Activated CD4-positive, alpha-beta T cell treated with anti-CD3 and anti-CD28 coated beads for 36 hours (primary cell): Measurements from ENCODE around the gene NDUFB5. TPM values are rescaled to one million over a fixed set of nuclear protein-coding genes. Genes with fewer than 3 reads are reported as not detected.

Experiments used
- ATAC-seq: fragments of 200-7000 bp; cut with Tn5 transposase; one replicate; pipeline ENCODE4 v1.10.0; 2021; ENCODE audit warnings: mild to moderate bottlenecking, moderate library complexity
- CTCF ChIA-PET: fragments of 350-600 bp; sonication (Branson Sonifier 250); formaldehyde crosslinking; loops from one replicate; lab custom pipeline; 2021; ENCODE audit warnings: antibody characterized with exemption; lab: Charles Lee
- POLR2A ChIA-PET: fragments of 350-600 bp; sonication (Branson Sonifier 250); formaldehyde crosslinking; loops from one replicate; lab custom pipeline; 2021; ENCODE audit warnings: antibody characterized with exemption, inconsistent platforms; lab: Charles Lee
- DNase-seq: peaks from one replicate; pipeline ENCODE4 v3.0.0-alpha.2; 2020
- H3K27ac Mint-ChIP-seq: one replicate; pipeline ENCODE4 v1.8.0; 2021; ENCODE audit warnings: mixed read lengths
- H3K27me3 Mint-ChIP-seq: one replicate; pipeline ENCODE4 v1.8.0; 2021; ENCODE audit warnings: mixed read lengths
- H3K36me3 Mint-ChIP-seq: one replicate; pipeline ENCODE4 v1.8.0; 2021; ENCODE audit warnings: low read depth, mixed read lengths
- H3K4me1 Mint-ChIP-seq: one replicate; pipeline ENCODE4 v1.8.0; 2021; ENCODE audit warnings: mixed read lengths
- H3K4me3 Mint-ChIP-seq: one replicate; pipeline ENCODE4 v1.8.0; 2021; ENCODE audit warnings: mild to moderate bottlenecking, moderate library complexity, mixed read lengths
- H3K9me3 Mint-ChIP-seq: one replicate; pipeline ENCODE4 v1.8.0; 2021; ENCODE audit warnings: low read depth, mixed read lengths
- intact Hi-C, 2 experiments: fragments of 100-400 bp; cut with DNase I in 1 of 2; cut with micrococcal nuclease in 1 of 2; formaldehyde crosslinking; loops; one replicate each; pipeline versions ENCODE4 v1.14.2 to v1.15.1; 2022 to 2024; cut with DNase I, micrococcal nuclease
- total RNA-seq, 2 experiments: library from RNA; stranded (reverse); gene quantifications; one replicate each; pipeline ENCODE4 v1.2.3, GENCODE V29; 2021

The NDUFB5 gene
- total RNA-seq, 2 experiments from 2014 or later: 105 to 110 TPM

DNA sequence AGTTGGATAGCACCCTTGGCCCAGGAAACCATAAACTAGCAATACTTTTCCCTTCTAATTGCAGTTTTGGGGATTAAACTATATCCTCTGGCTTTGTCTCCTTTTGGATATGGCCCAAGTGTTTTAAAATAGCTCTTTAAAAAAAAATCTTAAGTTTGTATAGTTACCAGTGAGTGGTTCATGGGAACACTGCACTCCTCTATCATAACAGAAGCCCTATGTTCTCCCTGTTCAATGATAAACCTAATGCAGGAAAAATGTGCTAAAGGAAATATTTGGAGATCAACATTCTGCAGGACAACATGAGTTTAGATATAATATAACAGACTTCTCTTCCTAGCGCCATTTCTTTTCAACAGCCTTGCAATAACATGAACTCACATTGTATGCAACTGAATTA, 13.3 kb upstream of the NDUFB5 start:
- CTCF ChIA-PET: interaction anchor here (0.6 kb wide), 2 partner anchors 25 to 104 kb away, joined by 3 read pairs; no protein-coding TSS in a partner anchor
- Mint-ChIP-seq H3K9me3 (no peaks in the 10 kb centered on the region), H3K4me1 (peaks cover 11% of the 10 kb centered on the region), H3K27me3 (no peaks in the 10 kb centered on the region), H3K27ac (peak overlapping the region; percentile 42), H3K4me3 (no peak overlapping the region), H3K36me3 (peaks cover 33% of the 10 kb centered on the region)
- no peak for ATAC-seq
- POLR2A ChIA-PET: interaction anchor here (0.6 kb wide), 1 partner anchor 1344 kb away, joined by 3 read pairs; no protein-coding TSS in a partner anchor
- intact Hi-C loops: no loop called here
- DNase-seq: no peak

DNA sequence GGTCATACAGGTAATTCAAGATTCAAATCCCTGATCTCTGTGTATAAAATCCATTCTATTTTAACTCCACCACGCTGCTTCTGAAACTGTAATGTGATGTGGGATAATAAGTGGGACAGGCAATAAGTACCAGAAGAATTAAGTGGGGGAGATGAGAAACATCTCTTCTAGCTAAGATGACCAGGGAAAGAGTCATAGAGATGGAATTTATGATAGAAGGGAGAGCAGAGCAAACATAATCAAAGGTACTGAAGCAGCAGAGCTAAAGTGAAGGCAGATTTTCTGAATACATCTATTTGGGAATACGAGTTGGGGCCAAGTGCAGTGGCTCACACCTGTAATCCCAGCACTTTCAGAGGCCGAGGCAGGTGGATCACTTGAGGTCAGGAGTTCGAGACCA, 5.1 kb upstream of the NDUFB5 start:
- ATAC-seq: no peak
- no peak for DNase-seq
- Mint-ChIP-seq H3K36me3 (peaks cover 37% of the 10 kb centered on the region), H3K27me3 (no peaks in the 10 kb centered on the region), H3K4me1 (peaks cover 9% of the 10 kb centered on the region), H3K9me3 (no peaks in the 10 kb centered on the region), H3K27ac (no peak overlapping the region), H3K4me3 (no peak overlapping the region)
- ChIA-PET CTCF (interaction anchor here (0.6 to 0.8 kb wide), 2 partner anchors 33 to 344 kb away, joined by 3 read pairs; no protein-coding TSS in a partner anchor), POLR2A (no interaction called here)
- intact Hi-C loops: no loop called here

DNA sequence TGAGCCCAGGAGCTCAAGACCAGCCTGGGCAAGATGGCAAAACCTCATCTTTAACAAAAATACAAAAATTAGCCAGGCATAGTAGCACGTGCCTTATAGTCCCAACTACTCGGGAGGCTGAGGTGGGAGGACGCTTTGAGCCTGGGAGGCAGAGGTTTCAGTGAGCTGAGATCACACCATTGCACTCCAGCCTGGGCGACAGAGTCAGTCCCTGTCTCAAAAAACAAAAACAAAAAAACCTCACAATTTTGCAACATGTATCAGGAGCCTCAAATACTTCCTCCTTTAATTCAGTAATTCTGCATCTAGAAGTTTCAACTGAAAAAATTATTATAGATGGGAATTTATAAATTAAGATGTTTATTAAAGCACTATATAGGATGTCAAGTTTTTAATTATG, 1.3 kb upstream of the NDUFB5 start:
- H3K36me3 Mint-ChIP-seq: peaks cover 26% of the 10 kb centered on the region
- ChIA-PET CTCF (interaction anchor here (1.0 kb wide), 1 partner anchor 9 kb away, joined by 3 read pairs; no protein-coding TSS in a partner anchor), POLR2A (interaction anchor here (0.6 kb wide), 2 partner anchors 14 to 172 kb away, joined by 3 to 6 read pairs; no protein-coding TSS in a partner anchor)
- H3K27ac Mint-ChIP-seq: peak overlapping the region; percentile 37
- ATAC-seq (no peak), DNase-seq (no peak)
- H3K4me3 Mint-ChIP-seq: peak overlapping the region; percentile 92
- H3K4me1 Mint-ChIP-seq: peaks cover 28% of the 10 kb centered on the region
- intact Hi-C loops: loop anchor here (5.0 kb wide), 2 partner anchors 456 to 586 kb away; partner anchors contain the start of gene PIK3CA (in 1 of the 2)
- H3K9me3 Mint-ChIP-seq: no peaks in the 10 kb centered on the region
- H3K27me3 Mint-ChIP-seq: no peaks in the 10 kb centered on the region

DNA sequence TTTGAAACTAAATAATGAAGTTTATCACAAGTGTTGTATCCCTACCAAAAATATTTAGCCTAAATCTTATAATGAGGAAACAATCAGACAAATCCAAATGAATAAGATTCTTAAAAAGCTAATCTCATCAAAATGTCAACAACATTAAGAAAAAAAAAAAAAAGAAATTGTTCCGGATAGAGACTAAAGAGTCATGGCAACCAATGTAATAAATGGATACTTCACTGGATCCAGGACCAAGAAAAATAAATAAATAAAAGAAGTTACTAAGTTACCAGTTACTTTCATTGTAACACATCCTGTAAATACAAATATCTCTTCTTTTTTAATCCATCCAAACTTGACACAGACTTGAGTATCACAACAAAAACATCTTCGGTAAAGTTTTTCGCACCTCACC, 763 bp upstream of the NDUFB5 start:
- peaks cover 31% of the 10 kb centered on the region for H3K4me1 Mint-ChIP-seq
- intact Hi-C loops: loop anchor here (1.0 to 5.0 kb wide), 9 partner anchors 42 to 1385 kb away; partner anchors contain the start of genes ACTL6A (in 2 of the 2), MFN1 (in 2 of the 2), DNAJC19 (in 1 of the 2) and FXR1 (in 1 of the 2)
- no peak for ATAC-seq
- no peaks in the 10 kb centered on the region for H3K9me3 Mint-ChIP-seq
- ChIA-PET POLR2A (interaction anchor here (0.6 kb wide), 1 partner anchor 173 kb away, joined by 6 read pairs; no protein-coding TSS in a partner anchor), CTCF (interaction anchor here (1.0 kb wide), 1 partner anchor 10 kb away, joined by 3 read pairs; no protein-coding TSS in a partner anchor)
- peaks cover 22% of the 10 kb centered on the region for H3K36me3 Mint-ChIP-seq
- peak overlapping the region; percentile 92 for H3K4me3 Mint-ChIP-seq
- no peak for DNase-seq
- peak overlapping the region; percentile 100 for H3K27ac Mint-ChIP-seq
- no peaks in the 10 kb centered on the region for H3K27me3 Mint-ChIP-seq

DNA sequence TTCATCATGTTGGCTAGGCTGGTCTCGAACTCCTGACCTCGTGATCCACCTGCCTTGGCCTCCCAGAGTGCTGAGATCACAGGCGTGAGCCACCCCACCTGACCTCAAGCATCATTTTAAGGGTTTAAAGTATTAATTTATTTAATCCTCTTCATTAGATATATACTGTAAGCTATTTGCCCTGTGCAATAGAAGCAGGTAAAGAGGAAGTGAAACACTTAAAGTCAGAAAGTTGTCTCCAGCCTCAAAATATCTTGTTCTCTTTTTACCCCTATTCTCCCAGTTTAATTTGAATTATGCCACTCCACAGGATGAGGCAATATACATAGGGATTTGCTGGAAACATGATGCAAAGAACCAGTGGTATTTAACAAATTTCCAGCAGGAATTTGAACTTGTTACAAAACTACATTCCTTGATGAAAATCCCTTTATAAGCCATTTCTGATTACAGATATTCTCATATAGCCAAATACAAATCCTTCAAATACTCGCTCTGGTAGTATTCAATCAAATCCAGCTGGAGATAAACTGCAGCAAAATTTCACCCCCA, 2.0 kb downstream of the NDUFB5 start:
- ATAC-seq: no peak
- H3K9me3 Mint-ChIP-seq: no peaks in the 10 kb centered on the region
- CTCF ChIA-PET: interaction anchor here (0.9 to 1.2 kb wide), 3 partner anchors 10 to 44 kb away, joined by 4 to 5 read pairs (median 4); partner anchors contain the start of gene ACTL6A
- intact Hi-C loops: no loop called here
- no peaks in the 10 kb centered on the region for H3K27me3 Mint-ChIP-seq
- DNase-seq: no peak
- peaks cover 20% of the 10 kb centered on the region for H3K36me3 Mint-ChIP-seq
- peaks cover 47% of the 10 kb centered on the region for H3K4me1 Mint-ChIP-seq
- POLR2A ChIA-PET: no interaction called here
- peak overlapping the region; percentile 38 for H3K4me3 Mint-ChIP-seq
- peak overlapping the region; percentile 76 for H3K27ac Mint-ChIP-seq

DNA sequence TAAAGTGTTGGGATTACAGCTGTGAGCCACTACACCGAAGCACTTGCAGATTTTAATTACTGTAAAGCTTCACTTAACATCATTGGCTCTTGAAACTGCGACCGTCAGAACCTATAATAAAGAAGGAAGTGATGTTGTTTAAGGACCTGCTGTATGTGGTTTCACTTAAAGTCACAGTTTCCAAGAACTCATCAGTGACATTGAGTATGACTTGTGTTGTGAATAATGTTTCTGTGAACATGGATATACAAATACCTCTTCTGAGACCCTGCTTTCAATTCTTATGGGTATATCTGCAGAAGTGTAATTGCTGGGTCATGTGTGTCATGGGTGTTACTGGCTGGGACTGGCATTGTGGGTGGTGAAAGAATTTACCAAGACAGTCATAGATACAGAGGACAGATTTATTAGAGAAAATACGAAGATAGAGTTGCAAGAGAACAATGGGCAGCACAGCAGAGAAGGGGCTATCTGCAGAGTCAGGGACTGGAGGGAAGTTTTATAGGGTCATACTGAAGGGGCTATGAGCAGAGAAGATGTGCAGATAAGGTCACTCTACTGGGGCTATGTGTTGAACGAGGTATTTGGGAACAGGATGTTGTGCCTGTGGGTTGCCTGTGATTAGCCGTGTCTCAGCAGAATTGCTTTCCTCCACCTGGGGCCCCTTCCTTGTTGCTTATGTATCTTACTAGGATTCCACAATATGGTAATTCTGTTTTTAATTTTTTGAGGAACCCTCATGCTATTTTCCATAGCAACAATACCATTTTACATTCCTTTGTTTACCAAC, 4.5 kb downstream of the NDUFB5 start:
- peaks cover 19% of the 10 kb centered on the region for H3K36me3 Mint-ChIP-seq
- ChIA-PET CTCF (interaction anchor here (1.4 kb wide), 2 partner anchors 41 to 44 kb away, joined by 3 to 5 read pairs; no protein-coding TSS in a partner anchor), POLR2A (interaction anchor here (0.6 kb wide), 2 partner anchors 44 to 47 kb away, joined by 3 read pairs; partner anchors contain the start of genes ACTL6A and USP13)
- H3K4me1 Mint-ChIP-seq: peaks cover 42% of the 10 kb centered on the region
- H3K27me3 Mint-ChIP-seq: no peaks in the 10 kb centered on the region
- no peaks in the 10 kb centered on the region for H3K9me3 Mint-ChIP-seq
- peak; percentile 73 for ATAC-seq
- intact Hi-C loops: loop anchor here in 1 of 2 experiments (1.0 kb wide), 4 partner anchors 43 to 993 kb away; partner anchors contain the start of genes MFN1 and TTC14
- H3K27ac Mint-ChIP-seq: peak overlapping the region; percentile 93
- DNase-seq: peak; percentile 45
- peak overlapping the region; percentile 39 for H3K4me3 Mint-ChIP-seq

DNA sequence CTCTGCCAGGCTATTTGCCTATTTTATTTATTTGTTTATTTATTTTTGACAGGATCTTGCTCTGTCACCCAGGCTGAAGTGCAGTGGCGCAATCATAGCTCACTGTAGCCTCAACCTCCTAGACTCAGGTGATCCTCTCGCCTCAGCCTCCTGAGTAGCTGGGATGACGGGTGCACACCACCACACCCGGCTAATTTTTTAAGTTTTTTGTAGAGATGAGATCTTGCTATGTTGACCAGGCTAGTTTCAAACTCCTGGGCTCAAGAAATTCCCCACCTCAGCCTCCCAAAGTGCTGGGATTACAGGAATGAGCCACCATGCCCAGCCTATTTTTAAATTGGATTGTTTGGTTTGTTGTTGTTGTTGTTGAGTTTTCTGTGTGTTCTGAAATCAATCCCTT, 5.5 kb downstream of the NDUFB5 start:
- Mint-ChIP-seq H3K27me3 (no peaks in the 10 kb centered on the region), H3K36me3 (peaks cover 17% of the 10 kb centered on the region), H3K4me1 (peaks cover 40% of the 10 kb centered on the region), H3K4me3 (no peak overlapping the region), H3K9me3 (no peaks in the 10 kb centered on the region), H3K27ac (peak overlapping the region; percentile 51)
- DNase-seq (no peak), ATAC-seq (no peak)
- ChIA-PET CTCF (no interaction called here), POLR2A (interaction anchor here (0.7 kb wide), 1 partner anchor 39 kb away, joined by 5 read pairs; no protein-coding TSS in a partner anchor)
- intact Hi-C loops: no loop called here

DNA sequence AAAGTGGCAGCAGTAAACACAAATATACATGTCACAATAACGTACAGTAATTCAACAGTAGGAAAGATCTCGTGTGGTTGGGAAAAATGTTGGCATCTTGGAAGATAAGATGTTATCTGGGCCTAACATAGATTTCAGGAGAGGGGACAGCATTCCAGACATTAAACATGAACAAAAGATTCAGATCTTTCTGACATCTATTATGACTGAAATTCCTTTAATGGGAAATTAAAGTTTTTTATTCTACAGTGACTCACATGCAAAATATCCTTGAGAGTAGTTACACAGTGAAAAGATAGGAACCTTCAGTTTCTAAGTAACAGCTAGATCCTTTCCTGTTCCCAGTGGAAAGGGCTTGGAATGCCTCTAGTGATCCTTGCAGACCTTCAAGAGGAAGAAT, 9.2 kb downstream of the NDUFB5 start:
- POLR2A ChIA-PET: no interaction called here
- H3K27me3 Mint-ChIP-seq: no peaks in the 10 kb centered on the region
- DNase-seq (no peak), ATAC-seq (no peak)
- H3K27ac Mint-ChIP-seq: no peak overlapping the region
- peaks cover 20% of the 10 kb centered on the region for H3K36me3 Mint-ChIP-seq
- peaks cover 19% of the 10 kb centered on the region for H3K4me1 Mint-ChIP-seq
- H3K9me3 Mint-ChIP-seq: no peaks in the 10 kb centered on the region
- intact Hi-C loops: no loop called here
- CTCF ChIA-PET: interaction anchor here (1.4 kb wide), 1 partner anchor 36 kb away, joined by 4 read pairs; no protein-coding TSS in a partner anchor
- H3K4me3 Mint-ChIP-seq: no peak overlapping the region

DNA sequence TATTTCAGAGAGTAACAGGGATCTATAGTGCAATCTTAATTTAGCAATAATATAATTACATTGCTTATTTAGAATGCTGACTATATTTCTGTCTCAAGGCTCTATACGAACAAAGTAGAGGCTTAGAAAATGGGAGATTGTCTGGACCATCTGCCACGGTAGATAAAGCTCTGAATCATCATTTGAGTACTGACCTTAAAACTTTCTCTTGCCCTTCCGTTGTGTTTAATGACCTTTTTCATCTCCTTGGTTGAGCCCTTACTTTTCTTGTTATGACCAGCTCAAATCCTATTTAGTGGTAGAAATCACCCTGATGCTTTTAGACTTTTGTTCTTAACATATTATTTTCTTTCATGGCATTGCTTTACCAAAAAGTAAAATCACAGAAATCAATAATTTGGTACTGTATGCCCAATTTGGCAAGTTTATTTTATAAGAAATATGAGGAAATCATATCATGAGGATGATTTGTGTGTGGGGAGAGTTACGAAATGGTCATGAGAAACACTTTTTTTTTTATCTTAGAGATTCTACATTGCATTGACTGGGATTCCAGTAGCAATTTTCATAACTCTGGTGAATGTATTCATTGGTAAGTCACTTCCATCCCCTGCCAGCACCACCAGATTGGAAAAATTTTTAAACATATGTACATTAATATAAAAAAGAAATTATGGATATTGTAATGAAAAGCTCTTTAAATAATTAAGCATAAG, 11.0 kb downstream of the NDUFB5 start:
- ChIA-PET CTCF (interaction anchor here (1.1 to 1.3 kb wide), 2 partner anchors 11 to 34 kb away, joined by 3 to 4 read pairs; partner anchors contain the start of genes MRPL47 and NDUFB5), POLR2A (no interaction called here)
- Mint-ChIP-seq H3K27me3 (no peaks in the 10 kb centered on the region), H3K27ac (no peak overlapping the region), H3K9me3 (no peaks in the 10 kb centered on the region), H3K4me1 (peaks cover 5% of the 10 kb centered on the region), H3K36me3 (peaks cover 29% of the 10 kb centered on the region), H3K4me3 (no peak overlapping the region)
- intact Hi-C loops: no loop called here
- ATAC-seq: no peak
- DNase-seq: no peak

DNA sequence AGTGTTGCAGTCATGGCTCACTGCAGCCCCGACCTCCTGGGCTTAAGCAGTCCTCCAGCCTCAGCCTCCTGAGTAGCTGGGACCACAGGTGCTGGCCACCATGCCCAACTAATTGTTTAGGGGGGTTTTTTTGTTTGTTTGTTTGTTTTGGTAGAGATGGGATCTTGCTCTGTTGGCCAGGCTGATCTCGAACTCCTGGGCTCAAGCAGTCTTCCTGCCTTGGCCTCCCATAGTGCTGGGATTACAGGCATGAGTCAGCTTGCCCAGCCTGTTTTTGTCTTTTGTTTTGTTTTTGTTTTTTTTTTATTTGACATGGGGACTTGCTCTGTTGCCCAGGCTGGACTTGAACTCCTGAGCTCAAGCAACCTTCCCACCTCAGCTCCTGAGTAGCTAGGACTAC, 17.4 kb downstream of the NDUFB5 start:
- POLR2A ChIA-PET: interaction anchor here (0.6 kb wide), 1 partner anchor 67 kb away, joined by 7 read pairs; no protein-coding TSS in a partner anchor

More for the DNA sequence above, 17.4 kb downstream of the NDUFB5 start:
- H3K36me3 Mint-ChIP-seq: peaks cover 50% of the 10 kb centered on the region
- no peaks in the 10 kb centered on the region for H3K9me3 Mint-ChIP-seq
- DNase-seq: no peak
- no peaks in the 10 kb centered on the region for H3K27me3 Mint-ChIP-seq
- ATAC-seq: no peak
- intact Hi-C loops: no loop called here
- H3K4me1 Mint-ChIP-seq: no peaks in the 10 kb centered on the region
- H3K4me3 Mint-ChIP-seq: no peak overlapping the region
- CTCF ChIA-PET: no interaction called here
- H3K27ac Mint-ChIP-seq: no peak overlapping the region
